OCI-M2 (cell line): ENCODE results near the gene BAZ2B.

Experiments
- DNase-seq: peaks from one replicate; lab custom pipeline; 2025; ENCODE audit not compliant: unreplicated experiment; lab: John Stamatoyannopoulos, UW

Gene BAZ2B

DNA sequence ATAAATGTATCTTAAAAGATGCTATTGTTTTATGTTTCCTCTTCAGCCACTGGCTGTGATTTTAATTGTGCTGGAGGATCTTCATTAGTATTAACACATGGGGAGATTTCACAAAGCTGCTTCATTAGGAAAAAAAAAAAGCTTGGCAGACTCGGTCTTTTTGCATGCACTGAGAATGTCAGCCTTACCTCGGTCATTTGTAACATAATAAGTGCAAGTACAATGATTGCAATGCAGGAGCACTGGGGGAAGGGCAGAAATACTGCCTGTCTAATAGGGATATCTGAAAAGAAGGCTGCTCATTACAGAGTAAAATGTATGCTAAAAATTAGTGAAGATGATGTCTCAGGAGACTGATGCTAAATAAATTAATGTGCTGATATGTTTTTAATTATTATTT, 1.3 kb upstream of the BAZ2B start:
- no peak for DNase-seq

DNA sequence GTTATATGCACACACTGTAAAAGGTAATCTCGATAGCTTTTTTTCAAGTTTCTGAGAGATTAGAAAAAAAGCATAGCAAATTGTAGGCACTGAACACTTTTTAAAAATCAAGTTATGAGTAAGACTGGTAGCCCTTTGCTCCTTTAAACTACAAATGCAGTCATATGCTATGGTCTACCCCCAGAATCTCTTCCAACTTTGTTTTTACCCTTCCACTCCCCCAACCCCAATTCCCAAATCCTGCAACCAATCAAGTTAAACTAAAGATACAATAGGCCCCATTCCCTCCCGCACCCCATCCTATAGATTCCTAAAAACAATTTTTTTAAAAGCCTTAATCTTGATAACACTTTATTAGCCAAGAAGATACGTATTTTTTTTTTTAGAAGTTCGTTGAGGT, 752 bp upstream of the BAZ2B start:
- no peak for DNase-seq

DNA sequence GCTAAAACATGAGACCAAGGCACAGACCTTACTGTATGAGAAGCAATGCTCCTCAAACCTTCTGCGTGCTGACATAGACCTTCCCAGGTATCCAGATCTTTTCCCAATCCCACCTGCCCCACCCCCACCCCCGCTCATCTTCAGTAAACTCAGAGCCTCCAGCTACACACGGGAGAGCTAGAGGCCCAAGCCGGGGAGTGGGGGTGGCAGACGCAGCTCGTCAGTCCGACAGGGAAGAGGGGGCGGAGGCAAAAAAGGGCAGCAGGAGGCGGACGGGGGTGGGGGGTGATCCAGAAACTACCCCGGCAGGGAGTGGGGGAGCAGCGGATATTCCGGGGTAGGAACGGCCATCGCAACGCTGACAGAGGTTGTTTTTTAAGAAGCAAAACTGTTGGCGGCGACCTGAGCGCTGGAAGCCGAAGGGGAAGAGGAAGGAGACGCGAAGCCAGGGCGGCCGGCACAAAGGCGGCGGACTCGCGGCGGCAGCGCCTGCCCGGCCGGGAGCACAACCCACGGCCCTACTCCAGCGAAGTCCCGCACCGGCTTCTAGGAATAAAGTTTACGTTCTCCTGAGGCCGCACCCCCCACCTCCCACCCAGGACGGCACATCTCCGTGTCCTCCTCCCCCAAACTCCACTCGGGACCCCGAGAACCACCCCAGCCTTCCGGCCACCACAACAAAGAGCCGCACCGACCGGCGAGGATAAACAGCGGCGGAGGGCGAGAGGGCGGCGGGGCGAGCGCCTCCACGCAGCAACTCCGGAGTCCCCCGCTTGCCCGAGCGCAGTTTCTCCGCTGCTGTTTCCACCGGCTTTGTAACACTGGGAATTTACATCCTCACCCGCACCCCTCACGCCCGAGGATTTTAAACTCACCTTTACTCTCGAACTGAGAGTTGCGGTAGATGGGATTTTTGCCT, 722 bp downstream of the BAZ2B start:
- DNase-seq, result peak; percentile 64

DNA sequence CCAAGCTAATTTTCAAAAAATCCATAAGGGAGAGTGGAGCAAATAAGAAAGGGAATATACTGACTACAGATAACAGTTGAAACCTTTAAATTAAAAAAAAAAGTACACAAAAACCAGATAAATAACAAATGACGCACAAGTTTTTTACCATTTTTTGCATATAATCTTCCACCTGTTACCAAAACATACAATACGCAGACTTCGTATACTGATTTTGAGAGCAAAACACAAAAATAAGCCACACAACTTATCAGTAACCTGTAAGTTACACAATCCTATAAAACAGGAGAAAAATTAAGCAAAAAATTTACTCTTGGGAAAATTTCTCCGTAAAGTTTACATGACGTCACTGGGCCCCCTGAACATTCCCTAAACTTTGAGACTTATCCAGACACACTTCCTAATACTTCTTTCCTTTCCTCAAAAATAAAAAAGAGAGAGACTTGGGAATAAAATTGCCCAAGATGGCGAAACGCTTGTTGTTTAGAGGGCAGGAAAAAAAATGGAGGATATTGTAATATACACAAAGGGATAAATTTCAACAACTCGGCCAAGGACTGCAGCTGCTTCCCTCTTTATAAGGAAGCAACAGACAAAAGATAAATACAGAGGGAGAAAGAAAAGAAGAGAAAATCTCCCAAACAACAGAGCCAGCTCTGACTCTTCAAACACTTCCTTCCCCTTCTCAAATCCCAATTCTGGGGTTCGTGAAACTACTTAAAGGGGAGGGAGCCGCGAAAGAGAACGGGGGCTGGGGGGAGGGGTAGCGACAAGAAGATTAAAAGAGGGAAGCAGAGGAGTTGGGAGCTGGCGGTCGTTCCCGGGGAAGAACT, 1.6 kb downstream of the BAZ2B start:
- DNase-seq, result no peak

DNA sequence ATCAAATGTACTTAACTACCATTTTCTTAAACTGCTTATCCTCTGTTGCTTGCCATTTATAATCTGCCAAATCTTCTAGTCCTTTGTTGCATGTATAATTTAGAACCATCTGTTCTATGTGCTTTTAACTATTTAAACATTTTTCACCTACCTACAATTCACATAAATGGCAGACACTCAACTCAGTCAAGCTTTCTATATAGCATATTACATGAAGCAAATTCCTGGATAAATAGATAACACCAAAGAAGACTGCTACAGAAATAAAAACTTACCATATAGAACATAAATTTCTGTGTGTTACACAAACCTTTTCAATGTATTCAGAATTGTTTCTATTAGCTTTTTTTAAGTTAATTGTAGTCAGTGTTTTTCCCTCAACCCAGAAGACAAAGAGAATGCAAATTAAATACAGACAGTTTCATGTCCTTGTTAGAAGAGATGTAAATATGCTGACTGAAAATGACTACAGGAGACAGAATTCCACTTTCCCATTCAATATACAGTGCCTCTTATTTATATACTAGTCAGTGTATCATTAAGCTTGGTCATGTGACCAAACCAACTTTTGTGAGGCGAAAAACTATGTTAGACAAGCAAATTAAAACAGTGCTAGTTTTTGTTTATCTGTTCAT, 2.6 kb downstream of the BAZ2B start:
- no peak for DNase-seq

DNA sequence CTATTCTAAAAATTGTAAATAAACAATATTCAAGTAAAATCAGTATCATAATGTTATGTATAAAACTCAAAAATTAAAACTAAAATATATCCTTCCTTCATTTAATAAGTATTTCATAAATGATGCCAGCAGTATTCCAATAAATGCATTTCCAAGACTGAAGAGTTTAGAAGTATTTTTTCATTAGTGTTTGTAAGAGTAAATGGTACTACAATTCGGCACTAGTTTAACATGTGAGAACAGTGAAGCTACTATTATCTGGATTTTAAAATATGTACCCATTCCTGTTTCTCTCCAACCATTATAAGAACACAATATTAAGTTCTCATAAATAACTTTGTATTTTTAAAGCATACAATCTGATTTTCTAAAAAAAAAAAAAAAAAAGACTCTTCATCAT, 3.3 kb downstream of the BAZ2B start:
- DNase-seq, result no peak

DNA sequence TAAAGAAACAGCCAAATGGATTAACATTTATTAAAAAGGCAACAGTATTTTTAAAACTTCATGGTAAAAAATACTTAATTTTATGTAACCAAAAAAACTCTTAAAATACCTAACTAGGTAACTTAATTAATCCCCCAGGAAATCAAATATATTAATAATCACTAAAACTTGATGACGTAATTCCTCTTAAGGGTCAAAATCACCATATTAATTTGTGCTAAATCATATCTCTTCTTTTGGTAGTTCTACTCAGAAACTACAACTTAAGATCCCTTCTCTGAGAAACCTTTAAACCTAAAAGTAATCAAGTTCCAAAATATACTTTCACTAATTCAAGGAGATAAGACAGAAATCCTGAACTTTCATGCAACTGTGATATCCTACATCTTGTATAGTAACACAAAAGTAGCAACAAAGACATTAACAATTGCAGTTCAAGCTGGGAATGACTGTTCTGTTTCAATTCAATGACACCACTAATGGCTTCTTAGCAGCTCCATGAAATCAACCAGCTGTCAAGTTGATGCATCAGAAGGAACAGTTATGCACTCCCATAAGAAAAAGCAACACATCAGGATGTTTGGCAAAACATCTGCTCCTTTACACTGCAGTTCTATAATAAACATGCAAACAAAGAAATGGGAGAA, 4.0 kb downstream of the BAZ2B start:
- DNase-seq, result no peak

DNA sequence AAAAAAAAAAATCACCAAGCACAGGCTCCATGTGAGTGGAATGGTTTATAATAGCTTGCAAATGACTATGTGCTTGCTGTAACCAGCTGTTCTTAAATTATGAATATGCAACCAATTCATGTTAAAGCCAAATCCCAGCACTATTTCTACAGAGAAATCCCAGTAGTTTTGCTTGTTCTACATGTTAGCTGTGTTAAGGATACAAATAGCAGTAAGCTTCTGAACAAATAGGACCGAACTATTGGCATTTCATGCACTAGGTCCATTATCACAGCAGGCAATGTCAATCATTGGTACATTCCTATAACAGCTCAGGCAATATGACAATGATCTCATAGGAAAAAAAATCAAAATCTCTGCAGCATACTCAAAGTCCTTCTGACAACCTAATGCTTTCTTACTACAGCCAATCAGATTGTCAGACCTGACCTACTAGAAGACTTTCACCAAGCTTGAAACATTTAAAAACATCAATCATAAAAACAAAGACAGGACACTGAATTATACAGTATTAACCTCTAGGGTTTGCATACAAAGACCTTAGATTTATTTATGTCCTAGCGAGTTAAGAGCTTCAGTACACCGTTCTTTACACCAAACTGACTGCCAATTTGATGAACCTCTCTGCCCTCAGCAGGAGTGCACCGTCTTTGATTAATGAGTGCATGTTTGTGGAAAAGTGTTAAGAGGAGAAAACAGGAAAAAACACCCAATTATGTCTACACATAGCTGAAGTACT, 6.4 kb downstream of the BAZ2B start:
- no peak for DNase-seq

DNA sequence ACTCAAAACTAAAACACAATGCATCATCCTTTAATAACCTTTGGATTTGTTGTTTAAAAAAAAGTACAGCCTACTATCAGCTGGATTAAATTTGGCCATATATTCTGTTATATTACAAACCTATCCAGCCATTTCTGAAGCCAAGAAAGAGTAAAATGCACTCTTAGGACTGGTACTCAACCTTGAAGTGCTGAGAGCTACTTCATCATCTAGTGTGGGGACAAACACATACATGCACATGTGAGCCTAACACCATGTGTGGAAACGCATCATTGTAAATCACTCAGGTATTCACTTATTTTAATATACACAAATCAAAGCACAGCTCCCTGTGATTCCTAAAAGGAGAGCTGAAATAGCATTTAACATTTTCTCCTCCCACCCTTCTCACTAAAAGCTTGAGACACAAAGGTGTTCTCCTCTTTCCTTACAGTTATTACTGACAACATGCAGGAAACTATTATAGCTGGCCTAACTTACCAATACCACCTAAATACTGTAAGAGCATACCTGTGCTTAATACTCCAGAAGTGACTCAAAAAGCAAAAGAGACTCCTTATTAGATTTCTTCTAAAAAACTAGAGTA, 7.5 kb downstream of the BAZ2B start:
- no peak for DNase-seq

DNA sequence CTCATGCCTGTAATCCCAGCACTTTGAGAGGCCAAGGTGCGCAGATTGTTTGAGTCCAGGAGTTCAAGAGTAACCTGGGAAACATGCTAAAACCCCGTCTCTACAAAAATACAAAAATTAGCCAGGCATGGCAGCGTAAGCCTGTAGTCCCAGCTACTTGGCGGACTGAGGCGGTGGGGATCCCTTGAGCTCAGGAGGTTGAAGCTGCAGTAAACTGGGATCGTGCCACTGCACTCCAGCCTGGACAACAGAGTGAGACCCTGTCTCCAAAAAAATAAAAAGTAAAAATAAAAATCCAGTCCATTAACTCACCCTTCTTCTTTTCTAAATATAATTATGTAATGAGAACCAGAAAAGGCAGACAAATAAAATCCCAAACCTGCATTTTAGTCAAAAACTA, 8.2 kb downstream of the BAZ2B start:
- no peak for DNase-seq

DNA sequence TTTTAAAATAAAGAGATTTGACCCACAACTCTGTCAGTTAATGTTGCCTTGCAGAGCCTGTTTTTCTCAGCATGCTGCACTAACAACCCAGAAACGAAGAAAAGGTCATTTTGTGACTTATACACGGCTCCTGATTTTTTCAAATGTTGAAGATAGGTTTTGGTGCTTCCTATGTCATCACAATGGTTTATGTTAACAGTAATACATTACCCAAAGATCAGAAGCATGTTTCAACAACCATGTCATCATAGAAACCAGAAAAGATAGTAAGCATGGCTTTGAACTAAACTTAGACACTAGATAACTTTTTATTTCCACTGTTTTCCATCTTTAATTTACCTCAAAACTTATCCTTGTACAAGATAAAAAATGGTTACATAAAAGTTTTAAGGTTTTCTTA, 10.1 kb downstream of the BAZ2B start:
- no peak for DNase-seq

DNA sequence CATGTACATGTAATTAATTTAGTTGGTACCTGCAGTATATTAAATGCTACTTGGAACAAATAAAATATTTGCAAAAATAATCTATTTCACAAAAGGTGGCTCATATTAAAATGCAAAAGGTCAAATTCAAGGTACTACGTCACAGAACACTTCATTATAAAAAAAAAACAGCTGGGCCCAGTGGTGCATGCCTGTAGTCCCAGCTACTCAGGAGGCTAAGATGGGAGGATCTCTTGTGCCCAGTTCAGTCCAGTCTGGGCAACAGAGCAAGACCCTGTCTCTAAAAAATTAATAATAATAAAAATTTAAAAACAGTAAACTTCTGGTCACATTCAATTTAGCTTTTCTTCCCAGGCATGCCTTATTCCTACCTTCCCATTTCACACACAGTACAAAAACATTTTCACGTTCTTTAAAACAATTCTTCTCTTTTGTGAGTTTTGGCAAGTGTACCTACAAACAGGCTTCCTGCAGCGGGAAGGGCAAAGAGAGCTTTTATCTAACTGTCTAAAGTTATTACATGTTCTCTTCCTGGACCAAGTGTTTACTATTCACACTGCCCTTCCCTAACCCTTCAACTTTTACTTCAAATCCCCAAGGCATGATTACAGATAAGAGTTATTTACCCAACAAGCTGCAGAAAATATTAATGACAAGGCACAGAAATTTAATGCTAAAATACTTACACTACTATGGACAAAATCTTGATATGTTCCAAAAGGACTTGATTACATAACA, 10.7 kb downstream of the BAZ2B start:
- DNase-seq, result no peak

DNA sequence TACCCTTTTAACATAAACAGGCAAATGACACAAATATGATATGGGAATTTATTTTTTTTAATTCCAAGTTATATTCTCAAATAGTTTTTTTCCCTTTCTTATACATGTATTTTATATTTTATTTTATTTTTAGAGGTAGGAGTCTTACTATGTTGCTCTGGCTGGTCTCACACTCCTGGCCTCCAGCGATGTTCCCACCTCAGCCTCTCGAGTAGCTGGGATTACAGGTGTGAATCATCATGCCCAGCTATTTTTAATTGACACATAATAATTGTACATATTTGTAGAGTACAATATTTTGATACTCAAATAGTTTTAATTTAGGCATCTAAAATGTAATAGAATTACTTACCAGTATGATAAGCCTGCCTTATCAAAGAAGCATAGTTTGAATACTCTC, 12.2 kb downstream of the BAZ2B start:
- DNase-seq, result no peak

DNA sequence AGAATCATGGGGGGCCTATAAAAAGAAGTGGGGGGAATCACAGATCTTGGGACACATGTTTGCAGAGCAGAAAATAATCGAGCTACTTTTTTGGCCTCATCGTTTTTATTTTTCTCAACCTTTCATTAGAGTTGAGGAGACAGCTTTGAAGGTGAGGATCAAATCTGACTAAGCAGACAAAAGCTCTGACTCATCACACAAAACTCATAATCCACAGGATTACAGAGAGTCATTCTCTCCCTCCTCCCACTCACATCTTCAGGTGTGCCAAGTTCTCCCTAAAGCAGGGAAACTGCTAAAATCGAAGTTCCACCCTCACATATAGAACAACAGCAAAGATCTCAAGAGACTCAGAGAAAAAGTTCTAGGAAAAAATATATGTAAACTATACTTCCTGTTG, 15.6 kb downstream of the BAZ2B start:
- DNase-seq, result no peak

DNA sequence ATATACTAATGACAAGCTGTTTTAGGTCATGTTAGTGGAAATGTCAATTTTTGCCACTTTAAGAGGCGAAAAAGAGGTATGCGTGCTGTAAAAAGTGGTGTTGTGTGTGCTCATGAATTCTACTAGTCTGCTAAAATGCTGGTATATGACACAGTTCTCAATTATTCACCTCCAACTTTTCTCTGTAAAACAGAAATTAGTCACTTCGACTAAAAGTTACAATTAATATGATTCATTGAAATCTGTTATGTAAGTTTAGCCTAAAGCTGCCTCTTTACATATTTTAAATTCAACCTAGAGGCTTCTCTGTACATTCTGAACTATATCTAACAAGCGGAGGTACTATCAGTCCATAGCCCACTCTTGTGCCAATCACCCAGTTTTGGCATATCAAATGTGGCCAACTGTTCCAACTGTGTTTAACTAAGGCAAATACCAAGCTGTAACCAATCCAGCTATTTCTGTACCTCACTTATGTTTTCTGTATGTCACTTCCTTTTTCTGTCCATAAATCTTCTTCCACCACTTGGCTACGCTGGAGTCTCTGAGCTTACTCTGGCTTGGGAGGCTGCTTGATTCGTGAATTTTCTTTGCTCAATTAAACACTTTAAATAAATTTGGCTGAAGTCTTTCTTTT, 20.8 kb downstream of the BAZ2B start:
- DNase-seq, result no peak

DNA sequence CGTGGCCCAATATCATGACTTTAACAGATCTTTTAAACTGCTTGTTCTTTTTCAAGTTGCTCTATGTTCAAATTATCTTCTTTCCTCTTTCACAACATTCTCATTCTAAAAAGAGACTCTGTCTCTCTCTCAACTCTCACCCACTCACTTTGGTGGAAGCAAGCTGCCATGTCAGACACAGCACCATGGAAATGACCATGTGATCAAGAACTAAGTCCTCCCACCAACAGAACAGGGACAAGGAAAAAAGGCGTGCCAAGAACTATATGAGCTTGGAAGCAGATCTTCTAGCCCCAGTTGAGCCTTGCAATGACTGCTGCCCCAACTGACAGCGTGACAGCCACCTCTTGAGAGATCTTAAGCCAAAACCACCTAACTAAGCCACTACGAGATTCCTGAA, 23.9 kb downstream of the BAZ2B start:
- DNase-seq, result no peak

DNA sequence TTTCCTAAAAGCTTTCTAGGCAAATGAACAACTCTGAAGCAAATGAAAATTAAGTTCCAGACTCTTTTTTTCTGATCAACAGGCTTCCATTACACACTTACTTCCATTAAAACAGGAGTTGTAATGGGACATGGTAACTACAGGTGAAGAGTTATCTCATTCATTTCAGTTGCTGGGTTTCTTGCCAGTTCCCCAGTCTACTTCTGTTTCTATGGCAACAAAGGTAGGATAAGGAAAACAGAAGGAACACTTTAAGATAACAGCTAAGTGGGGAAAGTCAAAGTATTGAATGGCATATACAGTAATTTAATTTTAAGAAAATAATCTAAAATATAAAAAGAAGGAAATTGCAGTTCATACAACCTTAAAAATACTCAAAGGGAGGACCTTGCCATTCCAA, 25.1 kb downstream of the BAZ2B start:
- no peak for DNase-seq

DNA sequence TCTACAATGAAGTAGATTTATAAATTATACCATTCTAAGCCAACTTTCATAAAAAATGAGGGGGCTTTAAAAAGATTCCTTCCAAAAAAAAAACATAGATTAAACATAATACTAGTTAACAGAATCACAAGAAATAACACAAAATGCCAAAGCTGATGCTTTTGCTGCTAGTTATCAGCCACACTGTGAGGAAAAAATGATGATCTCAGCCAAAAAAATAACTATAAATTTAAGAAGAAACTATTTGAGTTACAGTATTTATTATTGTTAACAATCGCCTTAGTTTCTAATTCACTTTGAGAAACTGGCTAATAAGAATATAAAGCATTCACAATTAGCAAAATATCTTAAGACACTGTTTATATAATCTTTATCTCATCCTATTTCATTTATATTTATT, 27.1 kb downstream of the BAZ2B start:
- DNase-seq, result no peak

DNA sequence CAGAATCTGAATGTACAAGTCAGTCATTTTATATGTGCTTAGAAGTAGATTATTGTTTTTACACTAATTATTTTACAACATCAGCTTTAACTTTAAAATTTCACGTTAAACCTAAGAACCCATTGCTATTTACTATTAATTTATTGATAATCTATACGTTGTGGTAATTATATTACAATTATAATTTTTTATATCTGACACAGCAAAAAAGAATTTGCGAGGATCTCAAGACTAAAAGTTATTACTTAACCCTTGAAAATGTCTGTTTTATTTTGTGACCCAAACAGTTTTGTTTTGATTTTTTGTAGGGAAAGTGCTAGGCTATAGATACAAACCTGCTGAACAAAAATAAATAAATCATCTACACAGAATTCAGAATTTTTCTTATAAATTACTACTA, 30.3 kb downstream of the BAZ2B start:
- DNase-seq, result no peak
